NCI-H2227 treated with DMSO at 0.1 percent for 48 hours (cell line): Measurements from ENCODE around the gene ZNF516.
A peak's percentile ranks its signal among the peaks of the same experiment; 100 is the strongest.

Source experiments
- DNase-seq: peaks from one replicate; lab custom pipeline; 2025; lab: John Stamatoyannopoulos, UW

Gene ZNF516

GRCh38 chr18:76361219-76361618 lies 133.8 kb downstream of the ZNF516 start:
- DNase-seq: no peak

DNA sequence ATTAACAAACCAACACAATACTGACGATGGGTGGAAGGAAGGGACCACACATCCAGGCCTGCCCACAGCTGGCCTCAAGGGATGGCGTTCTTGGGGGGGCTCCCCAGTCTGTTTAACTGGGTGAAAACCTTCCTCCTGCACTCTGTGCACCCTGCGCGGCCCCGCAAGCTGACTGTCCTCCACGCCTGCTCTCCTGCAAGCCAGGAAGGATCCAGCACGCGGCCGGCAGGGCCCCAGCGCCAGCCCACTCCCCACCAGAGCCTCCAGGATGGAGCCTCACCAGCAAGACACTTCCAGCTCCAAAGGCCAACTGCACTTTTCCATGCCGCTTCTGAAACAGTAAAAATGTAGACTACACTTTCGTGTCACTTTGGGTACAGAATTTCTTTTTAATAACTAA lies 135.1 kb downstream of the ZNF516 start:
- DNase-seq: no peak

GRCh38 chr18:76358774-76359173 lies 136.3 kb downstream of the ZNF516 start:
- no peak for DNase-seq

DNA sequence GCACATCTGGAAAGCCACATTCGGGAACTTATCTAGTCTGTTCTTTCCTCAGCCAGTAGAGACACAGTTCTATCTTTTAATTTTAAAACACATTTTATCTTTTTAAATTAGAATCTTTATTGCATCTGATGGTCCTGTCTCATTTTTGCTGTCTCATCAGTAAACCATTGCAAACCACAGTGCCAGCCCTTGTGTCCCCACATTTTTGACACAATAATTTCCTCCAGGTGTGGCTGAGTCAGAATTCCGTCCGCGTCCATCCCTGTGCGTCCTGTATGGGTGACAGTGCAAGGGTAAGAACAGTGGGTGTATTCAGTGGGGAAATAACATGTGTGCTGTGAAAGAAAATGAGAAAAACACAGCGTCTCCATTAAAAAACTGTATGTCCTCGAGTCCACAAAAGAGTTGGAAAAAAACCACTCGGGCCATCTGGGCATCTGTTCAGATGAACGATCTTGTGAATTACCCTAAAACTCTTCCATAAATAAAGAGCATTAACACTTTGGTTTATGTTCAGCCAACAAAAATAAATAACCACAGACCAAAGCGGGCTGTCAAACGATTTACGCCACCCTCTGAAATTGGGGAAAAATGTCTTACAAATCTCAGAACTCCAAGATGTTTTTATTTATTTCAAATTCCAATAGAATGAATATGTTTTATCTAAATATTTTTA lies 137.3 kb downstream of the ZNF516 start:
- DNase-seq: no peak

GRCh38 chr18:76357174-76357573 lies 137.9 kb downstream of the ZNF516 start:
- DNase-seq: no peak

DNA sequence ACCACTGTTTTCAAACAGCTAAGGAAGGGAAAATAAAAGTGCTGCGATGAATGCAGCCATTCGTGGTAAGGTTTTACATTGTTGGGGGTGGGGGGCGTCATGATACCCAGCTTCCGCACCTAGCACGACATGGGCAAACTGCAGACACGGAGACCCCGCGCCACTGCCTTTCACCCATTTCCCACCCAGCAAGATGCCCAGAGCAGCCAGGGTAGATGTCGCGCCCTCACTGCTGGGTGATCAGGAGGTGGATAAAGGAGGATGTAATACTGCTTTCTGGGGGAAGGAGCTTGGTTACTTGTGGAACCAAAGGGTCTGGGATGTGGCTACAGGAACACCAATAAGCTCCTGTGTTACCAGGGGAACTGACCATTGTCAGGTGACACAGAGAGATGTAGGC lies 138.4 kb downstream of the ZNF516 start:
- no peak for DNase-seq

GRCh38 chr18:76354348-76354747 lies 140.7 kb downstream of the ZNF516 start:
- no peak for DNase-seq

- DNase-seq: no peak
These were observed 141.5 kb downstream of the ZNF516 start for GRCh38 chr18:76353500-76353899.

DNA sequence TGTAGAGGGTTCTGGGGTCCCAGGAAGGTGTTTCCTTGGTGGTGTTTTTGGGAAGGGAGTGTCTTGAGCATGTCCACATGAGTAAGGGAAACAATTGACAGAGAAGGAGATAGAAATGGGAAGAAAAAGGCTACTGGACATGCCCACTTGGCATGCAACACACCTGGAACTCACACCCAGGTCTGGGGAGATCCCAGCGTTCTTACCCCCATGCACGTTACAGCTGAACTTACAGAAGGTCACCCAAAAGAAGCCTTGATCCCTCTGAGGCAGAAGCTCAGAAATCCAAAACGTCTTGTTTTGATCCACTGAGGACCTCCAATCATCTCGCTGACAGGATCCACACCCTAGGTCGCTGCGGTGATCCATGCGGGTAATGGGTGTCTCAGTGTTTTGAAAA lies 142.0 kb downstream of the ZNF516 start:
- DNase-seq: no peak

DNA sequence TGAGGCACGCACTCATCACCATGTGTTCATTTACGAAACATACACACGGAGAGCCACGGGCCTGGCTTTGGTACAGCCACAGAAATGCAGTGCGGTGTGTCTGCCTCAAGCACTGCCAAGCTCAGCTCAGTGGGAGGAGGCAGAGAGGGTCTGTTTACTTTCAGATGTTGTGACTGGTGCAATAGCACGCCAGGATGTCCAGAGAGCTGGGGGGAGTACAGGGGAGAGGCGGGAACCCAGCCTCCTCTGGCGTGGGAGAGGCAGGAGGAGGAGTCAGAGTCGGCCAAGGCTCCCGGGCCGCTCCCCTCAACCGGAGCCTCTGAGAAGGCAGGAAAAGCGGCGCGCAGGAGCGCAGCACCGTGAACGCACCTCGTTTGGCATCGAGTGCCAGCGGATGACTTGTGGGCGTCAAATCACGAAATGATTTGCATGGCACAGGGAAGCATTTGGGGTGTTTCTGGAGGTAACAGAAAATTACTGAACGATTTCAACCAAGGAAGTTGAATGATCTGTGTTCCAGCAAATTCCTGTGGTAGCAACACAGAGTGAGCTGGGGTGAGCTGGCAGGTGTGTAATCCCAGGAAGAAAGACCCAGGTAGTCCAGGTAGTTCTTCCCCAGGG lies 143.0 kb downstream of the ZNF516 start:
- peak; percentile 76 for DNase-seq

- no peak for DNase-seq
These were observed 144.7 kb downstream of the ZNF516 start for GRCh38 chr18:76350134-76351025.

- peak; percentile 78 for DNase-seq
These were observed 145.9 kb downstream of the ZNF516 start for GRCh38 chr18:76349067-76349715.

- DNase-seq: no peak
These were observed 146.6 kb downstream of the ZNF516 start for GRCh38 chr18:76348267-76349066.

DNA sequence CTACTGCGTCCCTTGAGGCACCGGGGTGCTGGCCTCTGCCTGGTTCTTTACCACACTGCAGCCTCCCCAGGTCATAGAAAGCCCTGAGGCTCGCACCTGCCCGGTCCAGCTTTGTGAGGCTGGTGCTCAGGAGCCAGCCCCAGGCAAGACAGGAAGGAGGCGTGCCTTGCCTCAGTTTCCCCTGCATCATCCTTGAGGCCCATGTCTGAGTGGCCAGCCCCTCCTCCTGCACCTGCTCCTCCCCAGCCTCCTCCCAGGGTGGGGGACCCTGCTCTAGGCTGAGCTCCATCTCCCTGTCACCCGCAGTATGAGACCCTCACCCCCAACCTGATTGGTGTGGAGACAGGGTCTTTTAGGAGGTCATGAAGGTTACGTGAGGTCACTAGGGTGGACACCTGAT lies 147.7 kb downstream of the ZNF516 start:
- no peak for DNase-seq

- no peak for DNase-seq
These were observed 148.4 kb downstream of the ZNF516 start for GRCh38 chr18:76346490-76347130.

DNA sequence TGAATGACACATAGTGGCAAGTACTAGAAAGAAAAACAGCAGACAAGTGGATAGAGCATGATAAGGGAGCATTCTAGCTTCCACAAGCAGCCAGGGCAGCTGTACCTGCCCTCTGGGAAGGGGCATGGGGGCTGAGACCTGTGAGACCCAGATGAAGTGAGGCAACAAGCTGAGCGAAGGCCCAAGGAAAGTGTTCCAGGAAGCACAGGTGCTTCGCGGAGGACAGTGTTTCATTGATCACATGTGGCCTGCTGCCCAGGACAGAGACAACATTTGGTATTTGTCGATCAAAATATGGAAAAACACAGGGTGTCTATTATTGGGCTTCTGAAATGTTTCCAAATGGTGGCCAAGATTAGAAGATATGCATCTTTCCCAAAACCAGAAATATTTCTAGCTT lies 149.1 kb downstream of the ZNF516 start:
- DNase-seq: no peak

GRCh38 chr18:76343938-76344569 lies 151.0 kb downstream of the ZNF516 start:
- no peak for DNase-seq

DNA sequence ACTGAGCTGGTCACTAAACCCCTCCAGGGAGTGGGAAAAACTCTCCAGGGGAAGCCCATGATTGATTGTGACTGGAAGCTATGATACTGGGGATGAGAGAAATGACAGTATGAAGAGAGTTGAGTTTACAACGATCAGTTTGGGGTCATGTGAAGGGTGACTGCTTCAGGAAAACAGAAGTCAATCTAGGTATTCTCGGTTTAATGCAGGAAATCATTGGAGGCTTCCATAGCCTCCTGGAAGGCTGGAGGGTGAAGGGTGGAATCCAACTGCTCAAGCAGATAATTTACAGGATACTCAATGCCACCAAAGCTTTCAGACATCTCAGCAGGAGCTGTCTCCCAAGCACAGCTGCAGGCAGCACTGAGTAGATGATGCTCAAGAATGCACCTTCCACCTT lies 154.6 kb downstream of the ZNF516 start:
- no peak for DNase-seq

GRCh38 chr18:76339246-76339620 lies 155.8 kb downstream of the ZNF516 start:
- DNase-seq: no peak

GRCh38 chr18:76338619-76339245 lies 156.3 kb downstream of the ZNF516 start:
- DNase-seq: no peak
